GM12875 (cell line): ENCODE data around the gene STOML2.

Experiments
- H3K4me3 ChIP-seq: one replicate; pipeline ENCODE4 v1.5.1; 2011; ENCODE audit warnings: low read depth, low read length, control low read depth
- TF ChIP-seq, protein P1 (sequence below): IDR thresholded peaks from 2 replicates; pipeline ENCODE4 v1.5.1; 2011; ENCODE audit warnings: low read depth, mild to moderate bottlenecking, control low read depth, inconsistent platforms, low read length, moderate library complexity, borderline replicate concordance; ENCODE audit not compliant: insufficient read depth

The STOML2 gene

DNA sequence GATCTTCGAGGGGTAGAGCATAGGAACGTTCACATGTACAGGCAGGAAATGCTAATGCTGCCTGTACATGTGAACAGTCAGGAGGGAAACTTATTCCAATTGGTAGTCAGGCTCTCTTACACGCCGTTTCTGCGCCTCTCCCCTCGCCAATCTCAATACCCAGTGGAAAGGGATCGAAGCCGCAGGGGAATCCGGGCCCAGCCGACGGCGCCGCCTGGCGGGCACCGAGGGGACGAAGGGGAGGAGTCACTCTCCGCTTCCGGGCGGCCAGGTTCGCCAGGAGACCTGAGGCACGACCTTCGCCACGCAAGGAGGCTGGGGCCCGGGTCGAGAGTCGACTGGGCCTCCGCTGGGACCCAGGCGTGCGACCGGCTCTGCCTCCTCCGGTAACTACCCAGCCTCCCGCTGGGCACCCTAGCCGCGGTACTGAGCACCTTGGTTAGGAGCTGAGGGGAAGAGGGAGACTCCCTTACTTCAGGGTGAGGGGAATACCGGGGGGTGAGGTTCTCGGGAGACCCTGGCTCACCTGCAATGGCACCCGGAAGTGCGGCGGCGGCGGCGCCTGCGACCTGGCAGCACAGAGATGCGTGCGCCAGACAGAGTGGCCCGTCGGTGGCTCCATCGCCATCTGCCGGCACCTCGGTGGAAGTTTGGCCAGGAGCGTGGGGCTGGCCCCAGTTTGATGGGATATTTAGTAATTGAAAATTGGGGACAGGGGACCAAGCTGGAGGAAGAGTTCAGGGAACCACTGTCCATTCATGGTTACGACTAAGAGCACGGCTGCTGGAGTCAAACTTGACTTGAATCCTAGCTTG is 6.7 kb downstream of the STOML2 start, which contains the start of gene PIGO:
PIGO (minus strand) TSS at position 557 of the 815 bp plus-strand sequence. CDS start 1,026 bp downstream, outside the sequence.
- TF ChIP-seq, protein P1, sequence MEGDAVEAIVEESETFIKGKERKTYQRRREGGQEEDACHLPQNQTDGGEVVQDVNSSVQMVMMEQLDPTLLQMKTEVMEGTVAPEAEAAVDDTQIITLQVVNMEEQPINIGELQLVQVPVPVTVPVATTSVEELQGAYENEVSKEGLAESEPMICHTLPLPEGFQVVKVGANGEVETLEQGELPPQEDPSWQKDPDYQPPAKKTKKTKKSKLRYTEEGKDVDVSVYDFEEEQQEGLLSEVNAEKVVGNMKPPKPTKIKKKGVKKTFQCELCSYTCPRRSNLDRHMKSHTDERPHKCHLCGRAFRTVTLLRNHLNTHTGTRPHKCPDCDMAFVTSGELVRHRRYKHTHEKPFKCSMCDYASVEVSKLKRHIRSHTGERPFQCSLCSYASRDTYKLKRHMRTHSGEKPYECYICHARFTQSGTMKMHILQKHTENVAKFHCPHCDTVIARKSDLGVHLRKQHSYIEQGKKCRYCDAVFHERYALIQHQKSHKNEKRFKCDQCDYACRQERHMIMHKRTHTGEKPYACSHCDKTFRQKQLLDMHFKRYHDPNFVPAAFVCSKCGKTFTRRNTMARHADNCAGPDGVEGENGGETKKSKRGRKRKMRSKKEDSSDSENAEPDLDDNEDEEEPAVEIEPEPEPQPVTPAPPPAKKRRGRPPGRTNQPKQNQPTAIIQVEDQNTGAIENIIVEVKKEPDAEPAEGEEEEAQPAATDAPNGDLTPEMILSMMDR, result peak; percentile 96
- peak within 1 kb of the TSS; percentile 67 for H3K4me3 ChIP-seq

DNA sequence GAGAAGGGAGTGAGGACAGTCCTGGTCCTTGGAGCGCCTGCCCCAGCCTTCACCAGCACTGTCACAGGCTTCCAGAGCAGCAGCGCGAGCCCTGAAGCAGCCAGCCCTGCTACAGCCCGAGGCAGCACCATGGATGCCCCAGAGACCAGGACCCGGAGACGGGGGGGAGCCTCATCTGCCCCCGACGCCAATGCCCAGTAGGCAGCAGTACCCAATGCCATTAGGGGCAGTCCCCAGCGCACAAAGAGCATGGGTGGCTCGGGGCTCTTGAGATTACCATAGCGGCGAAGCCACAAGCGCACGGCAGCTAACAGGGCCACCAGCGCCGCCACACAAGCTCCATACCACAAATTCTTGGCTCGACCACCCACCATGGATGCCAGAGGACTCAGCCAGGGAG is 11.4 kb downstream of the STOML2 start:
- TF ChIP-seq, protein P1, result no peak
- H3K4me3 ChIP-seq, result no peak overlapping the region

DNA sequence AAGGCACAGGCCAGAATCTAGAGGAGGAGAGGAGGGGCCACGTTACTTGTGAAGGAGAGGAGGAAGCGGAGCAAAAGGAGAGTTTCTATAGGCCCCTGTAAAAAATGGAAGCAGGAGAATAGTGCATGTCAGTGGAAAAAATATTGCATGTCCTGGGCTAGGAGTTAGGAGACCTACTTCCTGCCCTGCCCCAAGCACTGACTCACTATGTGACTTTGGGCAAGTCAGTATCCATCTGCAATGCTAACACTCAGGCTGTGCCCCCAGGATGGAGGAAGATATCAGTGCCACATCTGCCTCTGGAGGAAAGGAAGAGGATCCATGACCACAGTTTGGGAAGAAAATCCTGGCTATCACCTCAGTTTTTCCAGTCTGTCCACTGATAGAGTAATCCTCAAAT is 13.5 kb downstream of the STOML2 start:
- TF ChIP-seq, protein P1, result no peak
- no peak overlapping the region for H3K4me3 ChIP-seq

GRCh38 chr9:35085078-35085477 is 17.9 kb downstream of the STOML2 start:
- TF ChIP-seq, protein P1, result no peak

DNA sequence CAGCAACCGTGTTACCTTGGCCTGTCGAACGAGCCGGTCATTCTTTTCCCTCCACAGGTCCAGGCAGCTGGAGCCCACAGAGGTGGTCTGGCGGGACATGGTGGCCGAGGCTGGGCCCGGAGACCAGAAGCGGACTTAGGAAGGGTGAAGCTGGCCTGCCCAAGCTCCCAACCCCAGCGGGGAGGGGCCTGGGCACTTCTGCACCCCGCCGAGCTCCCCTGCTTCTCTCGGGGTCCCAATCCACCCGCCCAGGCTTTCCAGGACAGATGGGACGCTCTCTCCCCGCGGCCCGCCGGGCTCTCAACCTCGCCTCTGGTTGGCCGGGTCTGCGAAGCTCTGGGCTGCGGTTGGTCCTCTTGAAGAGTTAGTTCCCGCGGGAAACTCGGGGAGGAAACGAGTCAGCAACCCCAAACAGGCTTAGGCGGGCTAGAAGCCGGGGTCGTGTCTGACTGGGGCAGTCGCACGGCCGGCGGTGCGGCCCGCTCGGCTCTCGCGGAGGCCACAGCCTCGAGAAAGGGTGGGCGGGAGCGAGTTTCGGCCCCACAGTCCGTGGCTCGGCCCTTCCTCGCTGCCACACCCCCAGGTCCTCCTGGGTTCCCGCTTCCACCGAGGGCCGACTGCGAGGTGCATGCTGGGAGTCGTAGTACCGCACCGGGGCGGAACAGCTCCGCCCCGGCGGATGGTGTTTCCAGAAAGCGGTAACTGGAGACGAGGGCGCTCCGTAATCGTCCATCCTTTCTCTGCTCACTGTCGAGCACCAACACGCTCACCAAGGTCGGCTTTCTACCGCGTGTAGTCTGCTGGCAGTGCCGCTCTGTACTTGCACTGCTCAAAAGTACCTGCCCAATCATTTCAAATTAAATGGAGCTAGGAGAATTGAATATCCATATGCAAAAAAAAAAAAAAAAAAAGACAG is 23.2 kb downstream of the STOML2 start, which contains the start of gene FANCG:
FANCG (minus strand) TSS at position 517 of the 916 bp plus-strand sequence; CDS start at position 99, 418 bp downstream.
- TF ChIP-seq, protein P1, result no peak
- peak within 1 kb of the TSS; percentile 86 for H3K4me3 ChIP-seq

More at GRCh38 chr9:35085078-35085477, 17.9 kb downstream of the STOML2 start:
- no peak overlapping the region for H3K4me3 ChIP-seq

DNA sequence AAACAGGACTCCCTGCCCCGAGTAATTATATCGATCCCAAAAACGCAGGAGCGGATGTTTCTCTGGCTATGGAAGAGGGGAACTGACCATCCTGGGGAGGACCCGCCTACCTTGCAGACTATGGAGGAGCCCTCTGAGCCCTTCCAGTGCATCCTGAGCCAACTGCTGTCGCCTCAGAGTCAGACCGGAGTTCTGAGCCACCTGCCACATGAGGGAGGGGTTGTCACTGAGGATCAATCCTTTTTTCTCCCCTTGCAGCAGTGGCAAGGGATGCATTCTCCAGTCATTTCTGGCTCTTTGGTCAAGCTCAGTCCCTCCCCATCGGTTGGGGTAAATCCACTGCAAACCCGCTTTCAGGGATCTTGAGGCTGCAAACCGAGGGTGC is 23.9 kb downstream of the STOML2 start:
- TF ChIP-seq, protein P1, result no peak

More for the DNA sequence above, 23.9 kb downstream of the STOML2 start:
- peak overlapping the region; percentile 86 for H3K4me3 ChIP-seq
